GM13976 (cell line): ENCODE results near the gene DUOXA1.

Source experiments
- DNase-seq: peaks from one replicate; pipeline ENCODE4 v3.0.0; 2012; ENCODE audit warnings: low spot score
- in situ Hi-C: fragments of 300-500 bp; cut with MboI; formaldehyde crosslinking; loops from one replicate; pipeline ENCODE4 v1.12.0; 2022; ENCODE audit warnings: low sequenced_read_pairs, mixed read lengths, inconsistent platforms; ENCODE audit not compliant: unreplicated experiment
- TF ChIP-seq, protein P1 (sequence below): IDR thresholded peaks from 2 replicates; pipeline ENCODE4 v1.5.1; 2012; ENCODE audit warnings: borderline replicate concordance, mild to moderate bottlenecking; ENCODE audit not compliant: insufficient read depth; ENCODE audit errors: extremely low read depth, missing control alignments, control extremely low read depth

Gene DUOXA1

GRCh38 chr15:45129651-45130129 is at the start of gene DUOXA1, which contains the start of gene DUOX1:
Gene DUOXA1, minus strand, starts transcription at chr15:45129879. Its CDS starts 6,865 bp downstream, at chr15:45123014.
Gene DUOX1, plus strand, starts transcription at chr15:45129994. Its CDS starts 1,973 bp downstream, at chr15:45131967.
- TF ChIP-seq, protein P1, sequence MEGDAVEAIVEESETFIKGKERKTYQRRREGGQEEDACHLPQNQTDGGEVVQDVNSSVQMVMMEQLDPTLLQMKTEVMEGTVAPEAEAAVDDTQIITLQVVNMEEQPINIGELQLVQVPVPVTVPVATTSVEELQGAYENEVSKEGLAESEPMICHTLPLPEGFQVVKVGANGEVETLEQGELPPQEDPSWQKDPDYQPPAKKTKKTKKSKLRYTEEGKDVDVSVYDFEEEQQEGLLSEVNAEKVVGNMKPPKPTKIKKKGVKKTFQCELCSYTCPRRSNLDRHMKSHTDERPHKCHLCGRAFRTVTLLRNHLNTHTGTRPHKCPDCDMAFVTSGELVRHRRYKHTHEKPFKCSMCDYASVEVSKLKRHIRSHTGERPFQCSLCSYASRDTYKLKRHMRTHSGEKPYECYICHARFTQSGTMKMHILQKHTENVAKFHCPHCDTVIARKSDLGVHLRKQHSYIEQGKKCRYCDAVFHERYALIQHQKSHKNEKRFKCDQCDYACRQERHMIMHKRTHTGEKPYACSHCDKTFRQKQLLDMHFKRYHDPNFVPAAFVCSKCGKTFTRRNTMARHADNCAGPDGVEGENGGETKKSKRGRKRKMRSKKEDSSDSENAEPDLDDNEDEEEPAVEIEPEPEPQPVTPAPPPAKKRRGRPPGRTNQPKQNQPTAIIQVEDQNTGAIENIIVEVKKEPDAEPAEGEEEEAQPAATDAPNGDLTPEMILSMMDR, result no peak
- no peak for DNase-seq
- in situ Hi-C loops, result no loop called here

DNA sequence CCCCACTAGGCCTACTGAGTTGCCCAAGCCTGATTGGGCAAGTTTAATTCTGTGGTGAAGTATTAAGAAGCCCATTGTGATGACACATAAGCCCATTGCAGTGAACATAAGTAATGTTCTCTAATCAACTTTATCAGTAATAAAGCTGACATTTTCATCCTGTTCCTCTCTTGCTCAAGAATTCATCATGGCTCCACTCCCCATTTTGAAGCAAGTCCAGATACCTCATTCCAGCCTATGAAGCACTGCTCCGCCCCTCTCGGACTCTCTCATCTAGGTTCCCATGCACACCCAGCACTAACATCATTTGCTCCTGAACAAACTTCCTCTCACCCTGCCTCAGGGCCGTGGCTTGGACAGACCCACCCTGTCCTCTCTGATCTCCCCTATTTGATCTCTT is 47.6 kb upstream of the DUOXA1 start:
- DNase-seq, result no peak
- TF ChIP-seq, protein P1, result no peak
- in situ Hi-C loops, result no loop called here

GRCh38 chr15:45174577-45174976 is 44.9 kb upstream of the DUOXA1 start:
- TF ChIP-seq, protein P1, result no peak
- DNase-seq, result no peak
- in situ Hi-C loops, result no loop called here

DNA sequence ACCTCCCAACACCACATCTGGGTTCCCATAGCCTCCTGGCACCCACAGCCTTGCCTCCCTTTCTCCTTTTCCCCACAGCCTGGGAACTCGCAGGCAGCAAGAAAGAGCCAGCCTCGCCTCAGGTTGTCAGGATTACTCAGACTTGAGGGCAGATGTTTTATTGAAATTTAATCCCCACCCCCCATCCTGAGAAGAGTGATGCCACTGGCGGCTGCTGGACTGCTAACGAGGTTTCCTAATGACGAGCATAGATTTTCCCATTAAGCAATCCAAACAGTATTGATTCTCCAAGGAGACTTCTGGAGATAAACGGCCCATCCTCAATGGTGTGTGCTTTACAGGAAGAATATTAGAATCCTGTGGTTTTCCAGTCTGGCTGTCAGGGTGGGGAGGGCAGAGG is 44.4 kb upstream of the DUOXA1 start:
- TF ChIP-seq, protein P1, result no peak
- in situ Hi-C loops, result no loop called here
- no peak for DNase-seq

GRCh38 chr15:45171912-45172311 is 42.2 kb upstream of the DUOXA1 start:
- TF ChIP-seq, protein P1, result no peak
- no peak for DNase-seq
- in situ Hi-C loops, result no loop called here

DNA sequence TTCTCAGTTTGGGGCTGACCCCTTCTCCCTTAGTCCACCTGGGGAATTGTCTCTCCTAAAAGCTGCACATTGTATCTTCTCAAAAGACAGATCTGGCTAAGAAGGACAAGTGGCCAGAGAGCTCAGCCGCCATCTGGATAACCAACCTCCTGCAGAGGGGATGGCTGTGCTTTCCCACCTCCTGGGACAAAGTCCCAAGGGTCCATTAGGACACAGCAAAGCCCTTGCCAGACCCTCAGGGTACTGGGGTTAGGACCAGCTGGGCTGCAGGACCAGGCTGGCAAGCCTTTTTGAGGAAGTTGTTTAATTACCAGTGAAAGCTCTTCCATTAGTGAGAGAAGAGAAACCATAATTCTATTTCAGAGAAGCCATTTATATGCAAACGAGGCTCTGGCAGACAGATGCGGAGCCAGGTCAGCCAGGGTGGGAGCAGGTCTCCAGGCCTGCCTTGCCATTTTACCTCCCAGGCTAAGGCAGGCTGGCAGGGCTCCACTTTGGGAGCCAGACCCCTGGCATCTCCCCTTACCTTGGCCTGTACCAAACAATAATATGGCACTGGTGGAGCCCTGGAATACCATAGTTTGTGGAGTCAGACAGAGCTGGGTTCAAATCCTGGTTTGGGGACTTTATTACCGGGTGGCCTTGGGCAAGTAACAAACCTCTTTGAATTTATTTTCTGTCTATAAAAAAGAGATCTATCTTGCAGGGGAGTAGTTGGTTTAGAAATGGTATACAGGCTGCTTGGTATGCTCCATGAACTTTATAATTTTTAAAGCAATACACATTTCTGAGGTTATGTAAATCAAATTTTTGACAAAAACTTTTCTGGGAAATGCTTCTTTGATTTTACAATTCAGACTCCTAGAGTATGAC is 40.2 kb upstream of the DUOXA1 start:
- in situ Hi-C loops, result no loop called here
- TF ChIP-seq, protein P1, result no peak
- no peak for DNase-seq
